ENCODE results near the gene RCSD1. TPM values are rescaled to one million over a fixed set of nuclear protein-coding genes. Genes with fewer than 3 reads are reported as not detected.

Gene RCSD1
- total and polyA plus RNA-seq, 10 of the 15 experiments (the other 5 are each of a cell fraction or from before 2014, with no cell fraction given): 11.4 to 78.3 (median 71.6) TPM

GRCh38 chr1:167599957-167600581 lies 30.0 kb upstream of the RCSD1 start (continued):
- TF ChIP-seq CUX1 (IDR thresholded peaks at IDR 0.05; ENCODE audit: insufficient replicate concordance, low read depth, low read length) (no peak), ZNF622 (IDR thresholded peaks at IDR 0.05) (no peak), BCLAF1 (IDR thresholded peaks at IDR 0.05) (no peak), CEBPZ (IDR thresholded peaks at IDR 0.05; ENCODE audit: low read depth, low read length) (no peak), IRF4 (IDR thresholded peaks at IDR 0.05; ENCODE audit: low read depth, low read length) (no peak), ZNF207 (IDR thresholded peaks at IDR 0.05; ENCODE audit: borderline replicate concordance) (no peak), TCF12 (IDR thresholded peaks at IDR 0.05; ENCODE audit: low read depth, low read length) (no peak), CTCF (IDR thresholded peaks at IDR 0.05 in 2 of 3, conservative IDR thresholded peaks at IDR 0.05 in 1 of 3; ENCODE audit: control insufficient read depth in 2 of 3, extremely low read depth in 1 of 3, insufficient read depth in 1 of 3, low read depth in 3 of 3, low read length in 3 of 3) (peak; percentile 58 to 81 (median 80); a peak in 5 of 6 replicates), PML (IDR thresholded peaks at IDR 0.05; ENCODE audit: low read length) (no peak), POLR2AphosphoS5 (IDR thresholded peaks at IDR 0.05; ENCODE audit: low read length) (no peak), EP300 (IDR thresholded peaks at IDR 0.05; ENCODE audit: borderline replicate concordance in 1 of 2, control insufficient read depth in 1 of 2, low read depth in 2 of 2, low read length in 2 of 2) (no peak), EZH2 (IDR thresholded peaks at IDR 0.05; ENCODE audit: borderline replicate concordance, control insufficient read depth, low read depth, low read length) (no peak), CREB1 (IDR thresholded peaks at IDR 0.05; ENCODE audit: low read depth) (0 out of 2 replicates have a peak, but pooled peaks have one; percentile 6), HCFC1 (IDR thresholded peaks at IDR 0.05; ENCODE audit: low read length) (no peak)

All from GM12878 (cell line).